GM12878 (cell line): ENCODE results near the gene SMARCD2. TPM values are rescaled to one million over a fixed set of nuclear protein-coding genes. Genes with fewer than 3 reads are reported as not detected.

Source experiments
- CREM ChIP-seq: IDR thresholded peaks from 2 replicates; pipeline ENCODE4 v1.6.1; 2014; ENCODE audit warnings: antibody characterized with exemption, low read depth
- EGR1 ChIP-seq, 2 experiments: IDR thresholded peaks; 1 replicate in 1 of 2; 2 replicates in 1 of 2; pipeline ENCODE4 v1.6.1; 2011 to 2012; ENCODE audit warnings: low read depth in 2 of 2, low read length in 2 of 2, borderline replicate concordance in 1 of 2, mild to moderate bottlenecking in 1 of 2, moderate library complexity in 1 of 2
- FOXM1 ChIP-seq: IDR thresholded peaks from 2 replicates; pipeline ENCODE4 v1.6.1; 2012; ENCODE audit warnings: low read depth, mild to moderate bottlenecking, inconsistent platforms, low read length, moderate library complexity
- HCFC1 ChIP-seq: fragments of 150-350 bp; IDR thresholded peaks from 2 replicates; pipeline ENCODE4 v1.6.1; 2014; ENCODE audit warnings: low read length
- IKZF1 ChIP-seq: fragments of 450-650 bp; conservative IDR thresholded peaks from 2 replicates; pipeline ENCODE4 v1.6.1; 2017; ENCODE audit warnings: antibody characterized with exemption, mild to moderate bottlenecking
- JUNB ChIP-seq: IDR thresholded peaks from 2 replicates; pipeline ENCODE4 v1.6.1; 2016; ENCODE audit warnings: antibody characterized with exemption, mild to moderate bottlenecking
- JUND ChIP-seq: IDR thresholded peaks from 2 replicates; pipeline ENCODE4 v1.6.1; 2012; ENCODE audit warnings: low read depth, mild to moderate bottlenecking, low read length, improper control_type of control experiment, moderate library complexity
- MXI1 ChIP-seq: fragments of 150-350 bp; IDR thresholded peaks from 2 replicates; pipeline ENCODE4 v1.6.1; 2011; ENCODE audit warnings: low read depth, mild to moderate bottlenecking, inconsistent platforms, low read length, improper control_type of control experiment
- POLR2A ChIP-seq: IDR thresholded peaks from 2 replicates; pipeline ENCODE4 v1.6.1; 2011; ENCODE audit warnings: low read depth, mild to moderate bottlenecking, low read length
- POLR2AphosphoS5 ChIP-seq: IDR thresholded peaks from 2 replicates; pipeline ENCODE4 v1.6.1; 2011; ENCODE audit warnings: mild to moderate bottlenecking, low read length, inconsistent platforms
- RB1 ChIP-seq: fragments of 450-650 bp; formaldehyde crosslinking; IDR thresholded peaks from 2 replicates; pipeline ENCODE4 v1.6.1; 2017; ENCODE audit warnings: mild to moderate bottlenecking, borderline replicate concordance
- TCF7 ChIP-seq: IDR thresholded peaks from 2 replicates; pipeline ENCODE4 v1.6.1; 2014; ENCODE audit warnings: antibody characterized with exemption, borderline replicate concordance
- WRNIP1 ChIP-seq: IDR thresholded peaks from 2 replicates; pipeline ENCODE4 v1.6.1; 2011; ENCODE audit warnings: low read depth, low read length, improper control_type of control experiment, borderline replicate concordance
- polyA plus RNA-seq, 11 experiments: library from polyadenylated mRNA; depleted of rRNA in 4 of 11; unstranded in 6 of 11; stranded (reverse) in 5 of 11; fragments of >200 nt; fragmentation: Nextera tagmentation in 4 of 11; fragmentation: Illumina TruSeq in 1 of 11; extraction: Ambion mirVana in 4 of 11; extraction: Trizol in 1 of 11; gene quantifications; 1 replicate in 1 of 11; 2 replicates in 10 of 11; pipeline versions ENCODE4 v1.2.1 to v1.2.3, GENCODE V29; 2011 to 2016; ENCODE audit warnings: inconsistent platforms in 2 of 11, missing spikeins in 2 of 11, low read depth in 1 of 11
- total RNA-seq, 4 experiments: library from RNA; depleted of rRNA in 3 of 4; stranded (reverse); fragments of >200 nt in 3 of 4; fragmentation: Illumina TruSeq in 1 of 4; extraction: Trizol in 1 of 4; gene quantifications; 2 replicates each; pipeline versions ENCODE4 v1.2.1 to v1.2.3, GENCODE V29; 2013 to 2021
- TF ChIP-seq, protein P1 (sequence below): fragments of 450-650 bp; conservative IDR thresholded peaks from 2 replicates; pipeline ENCODE4 v1.6.1; 2017; ENCODE audit warnings: mild to moderate bottlenecking, moderate library complexity
- TF ChIP-seq, protein P2 (sequence below), 3 experiments: IDR thresholded peaks in 2 of 3; conservative IDR thresholded peaks in 1 of 3; 2 replicates each; pipeline ENCODE4 v1.5.1; 2011; ENCODE audit warnings: low read depth in 3 of 3, low read length in 3 of 3, mild to moderate bottlenecking in 3 of 3, control low read depth in 2 of 3, moderate library complexity in 2 of 3, inconsistent platforms in 1 of 3, mixed read lengths in 1 of 3; ENCODE audit not compliant: control insufficient read depth in 2 of 3, insufficient read depth in 1 of 3; ENCODE audit errors: extremely low read depth in 1 of 3
- TF ChIP-seq, protein P3 (sequence below): IDR thresholded peaks from 2 replicates; pipeline ENCODE4 v1.6.1; 2011; ENCODE audit warnings: borderline replicate concordance, low read depth, mild to moderate bottlenecking, moderate library complexity, mixed read lengths, low read length; ENCODE audit not compliant: insufficient read depth; ENCODE audit errors: extremely low read length
- TF ChIP-seq, protein P4 (sequence below): IDR thresholded peaks from 2 replicates; pipeline ENCODE4 v1.6.1; 2011; ENCODE audit warnings: low read depth, mild to moderate bottlenecking, low read length, moderate library complexity, borderline replicate concordance; ENCODE audit errors: extremely low read depth
- TF ChIP-seq, protein P5 (sequence below): IDR thresholded peaks from 2 replicates; pipeline ENCODE4 v1.6.1; 2011; ENCODE audit warnings: low read depth, low read length, improper control_type of control experiment, borderline replicate concordance

The SMARCD2 gene
- total and polyA plus RNA-seq, 10 of the 15 experiments (the other 5 are each of a cell fraction or from before 2014, with no cell fraction given) = 2.4 to 111 (median 63.6) TPM

DNA sequence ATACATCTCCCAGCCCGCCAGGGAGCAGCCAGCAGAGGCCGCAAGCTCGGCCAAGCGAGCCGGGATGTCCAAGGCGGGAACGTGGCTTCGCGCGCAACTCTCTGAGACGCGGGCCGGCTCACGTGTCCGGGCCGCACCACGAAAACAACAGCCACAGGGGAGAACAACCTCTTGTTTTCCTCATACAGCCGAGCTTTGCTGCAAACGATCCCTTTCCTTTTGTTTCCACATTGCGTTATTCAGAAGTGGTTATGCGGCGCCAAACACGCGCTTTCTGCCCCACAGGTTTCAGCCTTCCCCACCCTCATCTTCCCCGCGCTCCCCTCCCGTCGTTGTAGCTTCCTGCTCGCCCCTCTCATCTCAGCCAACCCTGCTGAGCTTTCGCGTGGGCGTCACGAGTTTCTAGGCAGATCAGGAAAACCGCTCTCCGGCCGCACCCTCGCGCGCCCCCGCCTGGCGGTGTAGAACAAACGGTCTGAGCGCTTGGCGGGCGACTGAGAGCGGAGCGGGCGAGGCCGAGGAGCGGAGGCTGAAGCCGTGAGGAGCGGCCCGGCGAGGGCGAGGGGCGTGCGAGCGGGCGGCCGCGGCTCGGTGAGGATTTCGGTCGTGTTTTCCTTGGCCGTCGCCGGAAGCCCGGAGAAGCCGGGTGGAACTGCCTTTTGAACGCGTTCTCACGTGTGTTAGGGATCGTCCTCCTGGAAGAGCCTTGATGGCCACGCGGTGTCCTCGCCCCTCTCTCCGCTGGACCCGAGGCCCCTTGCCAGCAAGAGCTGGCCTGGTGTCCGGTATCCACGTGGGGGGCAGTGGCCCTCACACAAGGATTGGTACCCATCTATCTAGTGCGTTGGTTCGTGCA lies 6.6 kb upstream of the SMARCD2 start (continued):
- TF ChIP-seq, protein P1, sequence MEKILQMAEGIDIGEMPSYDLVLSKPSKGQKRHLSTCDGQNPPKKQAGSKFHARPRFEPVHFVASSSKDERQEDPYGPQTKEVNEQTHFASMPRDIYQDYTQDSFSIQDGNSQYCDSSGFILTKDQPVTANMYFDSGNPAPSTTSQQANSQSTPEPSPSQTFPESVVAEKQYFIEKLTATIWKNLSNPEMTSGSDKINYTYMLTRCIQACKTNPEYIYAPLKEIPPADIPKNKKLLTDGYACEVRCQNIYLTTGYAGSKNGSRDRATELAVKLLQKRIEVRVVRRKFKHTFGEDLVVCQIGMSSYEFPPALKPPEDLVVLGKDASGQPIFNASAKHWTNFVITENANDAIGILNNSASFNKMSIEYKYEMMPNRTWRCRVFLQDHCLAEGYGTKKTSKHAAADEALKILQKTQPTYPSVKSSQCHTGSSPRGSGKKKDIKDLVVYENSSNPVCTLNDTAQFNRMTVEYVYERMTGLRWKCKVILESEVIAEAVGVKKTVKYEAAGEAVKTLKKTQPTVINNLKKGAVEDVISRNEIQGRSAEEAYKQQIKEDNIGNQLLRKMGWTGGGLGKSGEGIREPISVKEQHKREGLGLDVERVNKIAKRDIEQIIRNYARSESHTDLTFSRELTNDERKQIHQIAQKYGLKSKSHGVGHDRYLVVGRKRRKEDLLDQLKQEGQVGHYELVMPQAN = no peak
- TF ChIP-seq FOXM1 = peak; percentile 69
- peak; percentile 95 for TF ChIP-seq CREM
- TF ChIP-seq RB1 = peak; percentile 73; the same call in 1 of the 2 replicates
- TF ChIP-seq, protein P2, sequence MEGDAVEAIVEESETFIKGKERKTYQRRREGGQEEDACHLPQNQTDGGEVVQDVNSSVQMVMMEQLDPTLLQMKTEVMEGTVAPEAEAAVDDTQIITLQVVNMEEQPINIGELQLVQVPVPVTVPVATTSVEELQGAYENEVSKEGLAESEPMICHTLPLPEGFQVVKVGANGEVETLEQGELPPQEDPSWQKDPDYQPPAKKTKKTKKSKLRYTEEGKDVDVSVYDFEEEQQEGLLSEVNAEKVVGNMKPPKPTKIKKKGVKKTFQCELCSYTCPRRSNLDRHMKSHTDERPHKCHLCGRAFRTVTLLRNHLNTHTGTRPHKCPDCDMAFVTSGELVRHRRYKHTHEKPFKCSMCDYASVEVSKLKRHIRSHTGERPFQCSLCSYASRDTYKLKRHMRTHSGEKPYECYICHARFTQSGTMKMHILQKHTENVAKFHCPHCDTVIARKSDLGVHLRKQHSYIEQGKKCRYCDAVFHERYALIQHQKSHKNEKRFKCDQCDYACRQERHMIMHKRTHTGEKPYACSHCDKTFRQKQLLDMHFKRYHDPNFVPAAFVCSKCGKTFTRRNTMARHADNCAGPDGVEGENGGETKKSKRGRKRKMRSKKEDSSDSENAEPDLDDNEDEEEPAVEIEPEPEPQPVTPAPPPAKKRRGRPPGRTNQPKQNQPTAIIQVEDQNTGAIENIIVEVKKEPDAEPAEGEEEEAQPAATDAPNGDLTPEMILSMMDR (IDR thresholded peaks at IDR 0.05 in 2 of 3, conservative IDR thresholded peaks at IDR 0.05 in 1 of 3; ENCODE audit: control insufficient read depth in 2 of 3, extremely low read depth in 1 of 3, insufficient read depth in 1 of 3, low read depth in 3 of 3, low read length in 3 of 3) = peak; percentile 76 to 84 (median 80)
- no peak for TF ChIP-seq JUNB
- peak; percentile 97 for TF ChIP-seq JUND
- TF ChIP-seq, protein P3, sequence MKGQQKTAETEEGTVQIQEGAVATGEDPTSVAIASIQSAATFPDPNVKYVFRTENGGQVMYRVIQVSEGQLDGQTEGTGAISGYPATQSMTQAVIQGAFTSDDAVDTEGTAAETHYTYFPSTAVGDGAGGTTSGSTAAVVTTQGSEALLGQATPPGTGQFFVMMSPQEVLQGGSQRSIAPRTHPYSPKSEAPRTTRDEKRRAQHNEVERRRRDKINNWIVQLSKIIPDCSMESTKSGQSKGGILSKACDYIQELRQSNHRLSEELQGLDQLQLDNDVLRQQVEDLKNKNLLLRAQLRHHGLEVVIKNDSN = peak; percentile 89
- TF ChIP-seq TCF7 = no peak
- TF ChIP-seq IKZF1 = peak; percentile 46; the same call in 1 of the 2 replicates
- no peak for TF ChIP-seq POLR2AphosphoS5
- peak in 1 of 2 experiments; percentile 50; a peak in 1 of 3 replicates for TF ChIP-seq EGR1 (IDR thresholded peaks at IDR 0.05; ENCODE audit: borderline replicate concordance in 1 of 2, low read depth in 2 of 2, low read length in 2 of 2)
- TF ChIP-seq MXI1 = 0 out of 2 replicates have a peak, but pooled peaks have one; percentile 17
- TF ChIP-seq, protein P4, sequence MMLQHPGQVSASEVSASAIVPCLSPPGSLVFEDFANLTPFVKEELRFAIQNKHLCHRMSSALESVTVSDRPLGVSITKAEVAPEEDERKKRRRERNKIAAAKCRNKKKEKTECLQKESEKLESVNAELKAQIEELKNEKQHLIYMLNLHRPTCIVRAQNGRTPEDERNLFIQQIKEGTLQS = 0 out of 2 replicates have a peak, but pooled peaks have one; percentile 8
- TF ChIP-seq, protein P5, sequence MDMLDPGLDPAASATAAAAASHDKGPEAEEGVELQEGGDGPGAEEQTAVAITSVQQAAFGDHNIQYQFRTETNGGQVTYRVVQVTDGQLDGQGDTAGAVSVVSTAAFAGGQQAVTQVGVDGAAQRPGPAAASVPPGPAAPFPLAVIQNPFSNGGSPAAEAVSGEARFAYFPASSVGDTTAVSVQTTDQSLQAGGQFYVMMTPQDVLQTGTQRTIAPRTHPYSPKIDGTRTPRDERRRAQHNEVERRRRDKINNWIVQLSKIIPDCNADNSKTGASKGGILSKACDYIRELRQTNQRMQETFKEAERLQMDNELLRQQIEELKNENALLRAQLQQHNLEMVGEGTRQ = peak; percentile 74
- no peak for TF ChIP-seq HCFC1
- no peak for TF ChIP-seq WRNIP1
- 0 out of 2 replicates have a peak, but pooled peaks have one; percentile 36 for TF ChIP-seq POLR2A
